ENCODE data around the gene TSC1.

Gene TSC1

GRCh38 chr9:132886334-132886725 is 58.1 kb downstream of the TSC1 start:
- DNase-seq: no peak

GRCh38 chr9:132885720-132886333 is 58.6 kb downstream of the TSC1 start:
- DNase-seq: no peak

GRCh38 chr9:132883349-132884294 is 60.8 kb downstream of the TSC1 start:
- no peak for DNase-seq

GRCh38 chr9:132882616-132883015 is 61.8 kb downstream of the TSC1 start:
- no peak for DNase-seq

- no peak for DNase-seq
Measured at GRCh38 chr9:132881826-132882225, 62.6 kb downstream of the TSC1 start.

GRCh38 chr9:132880324-132880661 is 64.1 kb downstream of the TSC1 start:
- no peak for DNase-seq

- no peak for DNase-seq
Measured at GRCh38 chr9:132879457-132880323, 64.7 kb downstream of the TSC1 start.

- DNase-seq: peak; percentile 48
Measured at GRCh38 chr9:132878695-132879456, 65.5 kb downstream of the TSC1 start, which contains the start of gene SPACA9. TSS of gene SPACA9 (plus strand) at chr9:132878898. CDS start at chr9:132883948, 5,050 bp downstream.

GRCh38 chr9:132877824-132878694 is 66.4 kb downstream of the TSC1 start, which contains the start of gene AK8:
TSS of gene AK8 (minus strand) at chr9:132878284. CDS start at chr9:132878255, 29 bp downstream.
- peak; percentile 73 for DNase-seq

- DNase-seq: no peak
Measured at GRCh38 chr9:132877458-132877823, 67.0 kb downstream of the TSC1 start.

- DNase-seq: no peak
Measured at GRCh38 chr9:132876849-132877248, 67.6 kb downstream of the TSC1 start.

GRCh38 chr9:132875159-132875558 is 69.3 kb downstream of the TSC1 start:
- DNase-seq: no peak

- no peak for DNase-seq
Measured at GRCh38 chr9:132873403-132873802, 71.0 kb downstream of the TSC1 start.

GRCh38 chr9:132869266-132869665 is 75.2 kb downstream of the TSC1 start:
- no peak for DNase-seq

GRCh38 chr9:132866898-132867297 is 77.5 kb downstream of the TSC1 start:
- no peak for DNase-seq

GRCh38 chr9:132864691-132865090 is 79.7 kb downstream of the TSC1 start:
- no peak for DNase-seq

GRCh38 chr9:132864277-132864676 is 80.1 kb downstream of the TSC1 start:
- no peak for DNase-seq

GRCh38 chr9:132863096-132863495 is 81.3 kb downstream of the TSC1 start:
- DNase-seq: no peak

- no peak for DNase-seq
Measured at GRCh38 chr9:132862533-132862932, 81.9 kb downstream of the TSC1 start.

GRCh38 chr9:132861666-132862065 is 82.8 kb downstream of the TSC1 start:
- no peak for DNase-seq

- DNase-seq: no peak
Measured at GRCh38 chr9:132858751-132859150, 85.7 kb downstream of the TSC1 start.
